ENCODE data around the gene CFAP53.

The CFAP53 gene

GRCh38 chr18:50199921-50200320 is 66.4 kb downstream of the CFAP53 start:
- Histone ChIP-seq H3K27me3 (peaks cover 100% of the 10 kb centered on the region), H3K4me1 (ENCODE audit: control insufficient read depth in 1 of 2, insufficient read depth in 1 of 2, low read depth in 1 of 2, low read length in 1 of 2) (no peaks in the 10 kb centered on the region), H3K27ac (no peak overlapping the region), H3K4me3 (ENCODE audit: low read depth in 1 of 2, low read length in 1 of 2) (no peak overlapping the region), H3K36me3 (no peaks in the 10 kb centered on the region), H3K9me3 (no peaks in the 10 kb centered on the region)
- no peak for TF ChIP-seq CTCF (IDR thresholded peaks at IDR 0.05)

- no peak overlapping the region for H3K27ac ChIP-seq
- peaks cover 100% of the 10 kb centered on the region for H3K27me3 ChIP-seq
- no peak overlapping the region for H3K4me3 ChIP-seq (ENCODE audit: low read depth in 1 of 2, low read length in 1 of 2)
- H3K36me3 ChIP-seq, result no peaks in the 10 kb centered on the region
- peaks cover 0 to 5% of the 10 kb centered on the region in 2 experiments for H3K4me1 ChIP-seq (ENCODE audit: control insufficient read depth in 1 of 2, insufficient read depth in 1 of 2, low read depth in 1 of 2, low read length in 1 of 2)
- H3K9me3 ChIP-seq, result no peaks in the 10 kb centered on the region
- no peak for TF ChIP-seq CTCF (IDR thresholded peaks at IDR 0.05)
Measured at GRCh38 chr18:50199346-50199855, 66.9 kb downstream of the CFAP53 start.

- H3K4me1 ChIP-seq (ENCODE audit: control insufficient read depth in 1 of 2, insufficient read depth in 1 of 2, low read depth in 1 of 2, low read length in 1 of 2), result peaks cover 0 to 6% of the 10 kb centered on the region in 2 experiments
- TF ChIP-seq CTCF (IDR thresholded peaks at IDR 0.05), result no peak
- H3K4me3 ChIP-seq (ENCODE audit: low read depth in 1 of 2, low read length in 1 of 2), result no peak overlapping the region
- no peaks in the 10 kb centered on the region for H3K9me3 ChIP-seq
- no peaks in the 10 kb centered on the region for H3K36me3 ChIP-seq
- peaks cover 100% of the 10 kb centered on the region for H3K27me3 ChIP-seq
- no peak overlapping the region for H3K27ac ChIP-seq
Measured at GRCh38 chr18:50196261-50196660, 70.0 kb downstream of the CFAP53 start.

- Histone ChIP-seq H3K27me3 (peaks cover 100% of the 10 kb centered on the region), H3K4me3 (ENCODE audit: low read depth in 1 of 2, low read length in 1 of 2) (no peak overlapping the region), H3K4me1 (ENCODE audit: control insufficient read depth in 1 of 2, insufficient read depth in 1 of 2, low read depth in 1 of 2, low read length in 1 of 2) (peaks cover 0 to 6% of the 10 kb centered on the region in 2 experiments), H3K27ac (no peak overlapping the region), H3K9me3 (no peaks in the 10 kb centered on the region), H3K36me3 (no peaks in the 10 kb centered on the region)
- TF ChIP-seq CTCF (IDR thresholded peaks at IDR 0.05), result no peak
Measured at GRCh38 chr18:50195689-50196088, 70.6 kb downstream of the CFAP53 start.

GRCh38 chr18:50194631-50195532 is 71.4 kb downstream of the CFAP53 start, which contains the start of gene MYO5B:
Gene MYO5B, minus strand, starts transcription at chr18:50195147. Its CDS starts 354 bp downstream, at chr18:50194793.
- TF ChIP-seq CTCF (IDR thresholded peaks at IDR 0.05), result no peak

More at GRCh38 chr18:50194631-50195532, 71.4 kb downstream of the CFAP53 start, which contains the start of gene MYO5B:
- Histone ChIP-seq H3K4me3 (ENCODE audit: low read depth in 1 of 2, low read length in 1 of 2) (peak within 1 kb of the TSS in 1 of 2 experiments; percentile 29), H3K4me1 (ENCODE audit: control insufficient read depth in 1 of 2, insufficient read depth in 1 of 2, low read depth in 1 of 2, low read length in 1 of 2) (peaks cover 0 to 6% of the 10 kb centered on the region in 2 experiments), H3K36me3 (no peaks in the 10 kb centered on the region), H3K9me3 (no peaks in the 10 kb centered on the region), H3K27ac (no peak within 1 kb of the TSS), H3K27me3 (peaks cover 100% of the 10 kb centered on the region)

All from neutrophil (primary cell).